Endothelial cell of hepatic sinusoid (primary cell): ENCODE data around the gene ZBTB20.

Experiments
- in situ Hi-C: cut with HindIII; loops from 2 replicates; pipeline ENCODE4 v1.10.0; 2017; ENCODE audit warnings: low sequenced_read_pairs

ZBTB20 gene

GRCh38 chr3:114792159-114792918 is 354.7 kb downstream of the ZBTB20 start:
- in situ Hi-C loops = no loop called here

GRCh38 chr3:114790752-114791151 is 356.3 kb downstream of the ZBTB20 start:
- in situ Hi-C loops = no loop called here

GRCh38 chr3:114789803-114790202 is 357.3 kb downstream of the ZBTB20 start:
- in situ Hi-C loops = no loop called here

GRCh38 chr3:114775395-114775794 is 371.7 kb downstream of the ZBTB20 start:
- in situ Hi-C loops = no loop called here

GRCh38 chr3:114770874-114771273 is 376.2 kb downstream of the ZBTB20 start:
- in situ Hi-C loops = no loop called here

- in situ Hi-C loops = no loop called here
These were observed 383.0 kb downstream of the ZBTB20 start for GRCh38 chr3:114764056-114764492.

- in situ Hi-C loops = no loop called here
These were observed 384.9 kb downstream of the ZBTB20 start for GRCh38 chr3:114762144-114762543.

- in situ Hi-C loops = no loop called here
These were observed 386.4 kb downstream of the ZBTB20 start for GRCh38 chr3:114760679-114761078.

GRCh38 chr3:114758831-114759699 is 388.0 kb downstream of the ZBTB20 start:
- in situ Hi-C loops = no loop called here

GRCh38 chr3:114756506-114757279 is 390.4 kb downstream of the ZBTB20 start:
- in situ Hi-C loops = no loop called here

- in situ Hi-C loops = no loop called here
These were observed 400.6 kb downstream of the ZBTB20 start for GRCh38 chr3:114746502-114746901.

GRCh38 chr3:114745322-114746240 is 401.5 kb downstream of the ZBTB20 start:
- in situ Hi-C loops = no loop called here

GRCh38 chr3:114743746-114744485 is 403.2 kb downstream of the ZBTB20 start:
- in situ Hi-C loops = no loop called here

- in situ Hi-C loops = no loop called here
These were observed 406.0 kb downstream of the ZBTB20 start for GRCh38 chr3:114741066-114741465.

- in situ Hi-C loops = no loop called here
These were observed 407.5 kb downstream of the ZBTB20 start for GRCh38 chr3:114739627-114740026.

GRCh38 chr3:114732353-114732752 is 414.7 kb downstream of the ZBTB20 start:
- in situ Hi-C loops = no loop called here

- in situ Hi-C loops = no loop called here
These were observed 416.7 kb downstream of the ZBTB20 start for GRCh38 chr3:114730397-114730796.

- in situ Hi-C loops = no loop called here
These were observed 419.7 kb downstream of the ZBTB20 start for GRCh38 chr3:114727373-114727772.

- in situ Hi-C loops = no loop called here
These were observed 421.1 kb downstream of the ZBTB20 start for GRCh38 chr3:114725966-114726365.
